ENCODE data around the gene DNAH9.
"Not testable (repeated sequence)": the region's sequence is repeated elsewhere in the genome, so short reads cannot be mapped to it uniquely, and the experiment has no call there.

The DNAH9 gene

DNA sequence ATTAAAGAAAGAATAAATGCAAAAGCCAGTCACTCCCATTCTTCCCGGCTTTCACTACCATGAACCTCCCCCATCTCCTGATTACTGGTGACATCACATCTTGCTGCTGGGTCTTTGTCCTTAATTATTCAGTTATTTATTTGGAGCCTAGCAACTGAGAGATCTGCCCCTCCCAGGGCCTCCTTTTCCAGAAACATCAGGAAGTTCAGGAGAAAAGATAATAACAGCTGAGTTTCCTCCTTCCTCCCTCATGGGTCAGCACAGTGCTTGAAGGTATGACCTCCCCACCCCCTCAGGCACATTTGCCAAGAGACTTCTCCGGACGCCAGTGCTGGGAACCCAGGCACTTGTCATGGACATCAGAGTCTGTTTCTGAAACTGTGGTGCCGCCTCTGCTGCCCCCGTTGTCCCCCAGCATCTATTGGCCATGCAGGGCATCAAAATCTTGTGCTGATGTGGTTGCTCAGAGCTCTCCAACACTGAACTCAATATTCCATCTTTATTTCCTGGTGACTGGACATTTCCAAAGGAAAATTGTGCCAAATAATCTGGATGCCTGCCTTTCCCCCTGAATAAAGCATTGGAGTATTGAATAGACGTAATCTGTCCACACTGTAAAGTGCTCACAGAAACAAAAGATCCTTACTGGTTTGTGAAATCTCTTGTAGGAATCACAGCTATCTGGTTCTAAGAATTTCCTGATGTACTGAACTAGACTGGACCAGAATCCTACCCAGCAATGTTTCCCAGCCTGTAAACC is 327.2 kb downstream of the DNAH9 start:
- no peak for DNase-seq

DNA sequence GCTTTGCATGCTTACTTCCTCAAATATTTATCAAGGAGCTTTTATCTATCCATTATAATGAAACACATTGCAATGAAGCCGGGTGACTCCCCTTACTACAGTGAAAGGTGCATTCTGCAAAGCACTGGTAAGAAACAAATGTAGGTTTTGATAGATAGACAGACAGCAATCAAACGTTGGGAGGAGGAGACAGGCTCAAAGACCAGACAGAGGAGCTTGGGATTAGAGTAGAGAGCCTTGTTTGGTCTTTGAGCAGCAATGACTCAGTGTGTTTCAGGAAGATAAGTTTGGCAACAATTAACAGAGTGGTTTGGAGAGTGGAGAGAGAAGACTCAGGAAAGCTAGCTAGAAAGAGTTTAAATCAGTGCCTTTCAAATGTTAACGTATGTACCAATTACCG is 330.2 kb downstream of the DNAH9 start:
- DNase-seq = no peak

DNA sequence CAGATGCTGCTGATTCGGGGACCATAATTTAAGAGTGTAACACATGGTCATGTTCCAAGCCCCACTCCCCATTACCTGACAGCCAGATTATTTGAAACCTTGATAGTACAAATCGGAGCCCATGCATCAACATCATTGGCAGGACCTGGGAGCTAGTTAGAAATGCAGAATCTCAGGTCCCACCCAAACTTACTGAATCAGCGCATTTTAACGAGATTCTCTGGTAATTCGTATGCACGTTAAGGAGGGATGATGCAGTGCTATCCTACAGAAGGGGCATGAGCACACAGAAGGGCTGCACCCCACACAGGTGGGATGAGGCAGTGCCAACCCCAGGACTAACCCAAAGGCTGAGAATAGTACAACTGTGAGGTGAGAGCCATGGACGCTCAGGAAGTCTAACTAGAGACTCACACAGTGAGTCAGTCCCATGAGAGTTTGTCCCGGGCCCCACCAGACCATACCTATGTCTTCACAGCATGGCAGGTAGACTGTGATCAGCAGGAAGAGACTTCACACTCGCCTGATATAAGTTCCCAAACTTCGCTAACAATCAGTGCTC is 334.1 kb downstream of the DNAH9 start:
- DNase-seq = no peak

DNA sequence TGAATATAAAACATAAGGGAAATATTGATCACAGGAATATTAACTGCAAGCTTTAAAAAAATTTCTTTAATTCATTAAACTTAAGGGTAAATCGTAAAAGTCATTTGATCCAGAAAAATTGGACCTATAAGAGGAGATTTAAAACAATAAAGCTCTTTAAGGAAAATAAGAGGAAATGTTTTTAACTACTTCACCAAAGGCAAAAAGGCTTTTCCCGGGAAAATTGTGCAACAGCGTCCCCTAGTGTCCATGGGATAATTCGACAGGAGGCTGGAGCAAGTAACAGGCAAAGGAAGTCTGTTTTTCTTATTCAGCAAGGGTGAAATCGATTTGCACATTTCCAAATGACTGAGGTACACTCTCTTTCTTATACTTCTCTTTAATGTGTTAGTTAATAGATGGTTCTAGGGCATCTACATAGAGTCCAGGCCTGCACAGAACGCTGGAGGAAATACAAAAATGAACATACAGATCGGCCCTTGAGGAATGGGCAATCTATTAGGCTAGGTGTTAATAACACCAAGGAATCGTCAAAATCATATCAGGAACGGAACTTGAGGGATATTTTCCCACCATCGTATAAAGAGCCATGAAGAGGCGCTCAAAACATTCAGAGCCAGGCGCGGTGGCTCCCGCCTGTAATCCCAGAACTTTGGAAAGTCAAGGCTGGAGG is 337.6 kb downstream of the DNAH9 start:
- no peak for DNase-seq

DNA sequence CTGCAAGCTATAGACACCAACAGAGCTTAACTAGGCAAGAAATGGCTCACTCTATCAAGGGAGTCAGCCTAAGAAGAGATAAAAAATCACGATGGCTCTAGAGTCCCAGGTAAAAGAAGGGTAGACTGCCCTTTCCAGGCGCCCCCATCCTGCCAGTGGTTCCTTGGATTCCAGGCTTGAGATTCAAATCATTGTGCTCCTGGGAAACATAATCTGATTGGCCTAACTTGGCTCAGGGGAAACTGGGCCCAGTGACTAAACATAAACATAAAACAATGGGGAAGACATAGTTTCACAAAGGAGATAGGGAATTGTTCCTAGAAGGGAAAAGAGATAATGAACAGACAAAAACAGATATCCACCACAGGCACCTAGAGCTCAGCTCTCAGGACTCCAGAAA is 342.6 kb downstream of the DNAH9 start:
- DNase-seq = no peak

DNA sequence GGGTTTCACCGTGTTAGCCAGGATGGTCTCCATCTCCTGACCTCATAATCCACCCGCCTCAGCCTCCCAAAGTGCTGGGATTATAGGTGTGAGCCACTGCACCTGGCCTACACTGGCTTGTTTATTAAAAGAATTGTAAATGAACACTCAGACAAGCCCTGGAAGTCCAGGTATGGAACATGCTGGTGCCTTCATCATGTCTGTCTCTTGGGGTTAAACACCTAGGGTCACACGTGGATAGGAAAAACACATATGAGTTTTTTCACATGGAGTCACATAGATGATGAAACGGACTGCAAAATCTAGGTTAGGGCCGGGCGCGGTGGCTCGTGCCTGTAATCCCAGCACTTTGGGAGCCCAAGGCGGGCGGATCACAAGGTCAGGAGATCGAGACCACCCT is 344.8 kb downstream of the DNAH9 start:
- not testable (repeated sequence) for DNase-seq

DNA sequence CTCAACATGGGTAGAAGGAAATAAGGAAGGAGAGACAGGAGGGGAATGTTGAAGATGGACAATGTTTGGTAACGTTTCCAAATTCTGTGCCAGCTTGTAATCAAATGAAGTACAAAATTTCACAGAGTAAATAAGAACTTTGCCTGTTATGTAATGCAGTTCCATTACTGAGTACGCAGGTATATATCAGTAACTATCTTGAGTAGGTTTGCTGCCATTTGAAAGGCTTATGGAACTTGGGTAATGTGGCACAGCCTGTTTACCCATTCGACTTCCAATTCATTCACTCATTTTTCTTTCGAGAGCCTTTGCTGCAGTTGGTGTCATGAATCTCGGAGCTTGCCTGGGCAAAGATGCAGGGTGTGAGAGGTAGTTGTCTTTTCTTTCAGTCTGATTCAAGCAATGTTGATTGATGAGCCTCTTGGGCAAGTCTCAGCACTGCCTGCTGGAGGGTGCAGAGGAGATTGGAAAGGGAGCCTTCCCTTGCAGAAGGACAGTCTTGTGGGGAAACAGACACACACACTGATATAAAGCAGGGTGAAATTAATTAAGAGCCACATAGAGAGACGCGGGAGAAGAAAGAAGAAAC is 345.6 kb downstream of the DNAH9 start:
- no peak for DNase-seq

DNA sequence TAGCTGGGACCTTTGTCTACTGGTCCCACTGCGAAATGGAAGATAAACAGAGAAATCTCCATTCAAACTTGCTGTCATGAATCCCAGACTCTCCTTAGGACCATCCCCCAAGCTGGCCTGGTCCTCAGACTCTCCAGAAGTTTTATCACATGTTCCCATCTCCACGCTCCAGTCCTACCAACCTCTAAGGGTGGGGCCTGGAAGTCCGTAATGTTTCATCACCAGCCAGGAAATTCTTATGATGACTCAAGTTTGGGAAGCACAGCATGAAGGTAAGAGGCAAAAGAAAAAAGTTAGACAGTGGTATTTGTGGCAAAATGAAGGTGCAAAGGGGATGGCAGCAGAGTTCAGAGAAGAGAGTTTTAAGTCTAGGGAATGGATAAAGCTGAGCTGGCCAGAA is 346.3 kb downstream of the DNAH9 start:
- DNase-seq = no peak

DNA sequence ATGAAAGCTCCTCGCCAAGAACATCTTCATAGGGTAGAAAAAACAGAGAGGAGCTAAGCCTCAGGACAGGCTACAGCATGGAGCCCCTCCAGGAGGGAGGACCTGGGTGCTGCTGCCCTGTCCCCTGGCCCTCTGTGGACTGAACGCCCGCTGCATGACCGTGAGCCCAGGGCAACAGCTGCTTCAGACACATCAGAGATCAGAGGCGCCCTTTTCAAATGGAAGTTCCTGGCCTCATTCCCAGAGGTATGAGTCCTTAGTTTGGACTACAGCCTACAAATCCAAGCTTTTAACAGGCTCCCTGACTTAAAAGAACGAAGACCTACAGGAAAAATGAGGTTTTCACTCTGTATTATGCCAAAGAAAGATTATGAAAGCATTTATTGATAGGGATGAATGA is 350.5 kb downstream of the DNAH9 start:
- no peak for DNase-seq

DNA sequence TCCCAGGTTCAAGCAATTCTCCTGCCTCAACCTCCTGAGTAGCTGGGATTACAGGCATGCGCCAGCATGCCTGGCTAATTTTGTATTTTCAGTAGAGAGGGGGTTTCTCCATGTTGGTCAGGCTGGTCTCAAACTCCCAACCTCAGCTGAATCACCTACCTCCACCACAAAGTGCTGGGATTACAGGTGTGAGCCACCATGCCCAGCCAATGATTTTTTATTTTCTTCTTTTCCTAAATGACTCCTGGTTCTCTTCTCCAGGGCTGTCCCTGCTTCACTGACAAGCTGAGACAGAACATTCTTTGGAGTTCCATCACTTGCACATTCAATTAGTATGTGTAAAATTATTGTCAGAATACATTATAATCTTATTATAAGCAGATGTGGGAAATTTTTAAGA is 351.3 kb downstream of the DNAH9 start:
- not testable (repeated sequence) for DNase-seq

DNA sequence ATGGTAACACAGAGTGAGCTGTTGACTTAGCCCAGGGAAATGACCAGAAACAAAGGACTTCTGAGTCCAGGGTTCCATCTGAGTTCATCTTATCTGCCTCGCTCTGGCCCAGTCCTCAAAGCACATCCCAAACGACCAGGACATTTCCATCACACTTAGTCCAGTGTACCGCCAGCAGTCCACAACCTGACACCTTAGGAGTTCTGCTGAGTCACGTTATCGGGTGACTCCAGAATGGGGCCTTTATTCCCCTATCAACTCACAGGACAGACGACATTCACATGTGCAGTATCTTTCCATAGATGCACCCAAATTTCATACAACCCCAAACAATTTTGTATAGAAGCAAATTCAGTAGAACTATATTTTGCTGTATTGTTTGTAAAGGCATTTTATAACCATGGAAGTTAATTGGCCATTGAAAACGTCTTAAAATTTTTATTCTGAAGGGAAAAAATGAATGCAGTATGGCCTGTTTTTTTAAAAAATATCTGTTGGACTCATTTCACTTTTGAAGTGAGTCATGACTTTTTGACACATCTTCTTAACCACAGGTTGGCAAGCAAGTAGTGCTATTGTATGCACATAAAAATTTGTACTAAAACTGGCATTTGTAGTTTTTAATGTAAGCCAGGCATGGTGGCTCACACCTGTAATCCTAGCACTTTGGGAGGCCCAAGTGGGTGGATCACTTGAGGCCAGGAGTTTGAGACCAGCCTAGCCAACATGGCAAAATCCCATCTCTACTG is 352.7 kb downstream of the DNAH9 start:
- DNase-seq = no peak

DNA sequence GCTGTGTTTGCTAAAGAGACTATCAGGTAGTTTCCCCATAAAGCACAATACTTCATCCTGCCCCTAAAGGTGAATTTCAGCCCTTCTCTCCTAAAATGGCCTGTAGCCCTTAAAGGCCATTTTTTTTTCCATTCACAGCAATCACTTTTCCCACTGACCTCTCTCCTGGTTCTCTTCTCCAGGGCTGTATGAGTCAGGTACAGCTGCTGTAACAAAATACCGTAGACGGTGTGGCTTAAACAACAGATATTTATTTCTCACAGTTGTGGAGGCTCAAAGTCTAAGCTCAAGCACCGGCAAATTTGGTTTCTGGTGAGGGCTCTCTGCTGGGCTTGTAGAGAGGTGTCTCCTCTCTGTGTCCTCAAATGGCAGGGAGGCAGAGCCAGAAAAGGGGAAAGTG is 354.3 kb downstream of the DNAH9 start:
- no peak for DNase-seq

DNA sequence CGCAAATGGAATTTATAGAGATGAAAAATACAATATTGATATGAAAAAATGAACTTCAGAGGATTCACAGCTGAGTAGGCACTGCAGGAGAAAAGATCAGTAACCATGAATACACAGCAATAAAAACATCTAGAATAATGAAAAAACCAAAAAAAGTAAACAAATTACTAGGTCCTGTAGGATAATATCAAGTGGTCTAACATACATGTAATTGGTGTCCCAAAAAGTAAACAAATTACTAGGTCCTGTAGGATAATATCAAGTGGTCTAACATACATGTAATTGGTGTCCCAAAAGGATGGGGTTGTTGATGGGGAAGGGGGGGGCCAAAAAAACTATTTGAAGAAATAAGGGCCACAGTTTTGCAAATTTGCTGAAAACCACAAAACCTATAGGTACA is 355.7 kb downstream of the DNAH9 start:
- DNase-seq = no peak

DNA sequence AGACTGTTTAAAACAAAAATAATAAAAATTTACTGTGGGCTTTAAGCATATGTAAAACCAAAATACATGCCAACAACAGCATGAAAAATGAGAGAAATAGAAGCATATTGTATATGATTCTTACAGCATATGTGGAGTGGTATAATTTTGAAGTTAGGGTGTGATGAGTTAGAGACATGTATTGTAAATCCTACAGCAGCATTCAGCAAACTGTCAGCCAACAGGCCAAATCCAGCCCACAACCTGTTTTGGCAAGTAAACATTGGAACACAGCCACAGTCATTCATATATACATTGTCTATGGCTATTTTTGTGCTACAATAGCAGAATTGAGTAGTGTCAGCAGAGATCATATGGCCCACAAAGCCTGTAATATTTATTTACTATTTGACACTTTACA is 356.7 kb downstream of the DNAH9 start:
- no peak for DNase-seq

DNA sequence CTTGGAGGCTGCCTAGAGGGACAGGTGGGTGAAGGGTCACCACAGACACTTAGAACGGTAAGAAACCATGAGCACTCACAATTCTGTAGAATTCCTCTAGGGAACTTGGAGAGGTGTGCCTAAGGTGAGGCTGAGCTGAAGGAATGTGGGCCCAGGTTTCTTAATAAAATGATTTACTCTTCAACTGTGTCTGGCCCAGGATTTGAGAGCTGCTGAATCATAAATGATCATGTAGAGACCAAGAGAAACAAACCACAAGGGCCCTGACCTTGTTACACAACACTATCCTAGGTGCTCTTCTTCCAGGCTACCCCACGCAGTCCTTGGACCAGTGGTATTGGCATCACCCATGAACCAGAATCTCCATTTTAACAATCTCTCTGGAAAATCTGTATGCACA is 371.3 kb downstream of the DNAH9 start:
- DNase-seq = no peak

DNA sequence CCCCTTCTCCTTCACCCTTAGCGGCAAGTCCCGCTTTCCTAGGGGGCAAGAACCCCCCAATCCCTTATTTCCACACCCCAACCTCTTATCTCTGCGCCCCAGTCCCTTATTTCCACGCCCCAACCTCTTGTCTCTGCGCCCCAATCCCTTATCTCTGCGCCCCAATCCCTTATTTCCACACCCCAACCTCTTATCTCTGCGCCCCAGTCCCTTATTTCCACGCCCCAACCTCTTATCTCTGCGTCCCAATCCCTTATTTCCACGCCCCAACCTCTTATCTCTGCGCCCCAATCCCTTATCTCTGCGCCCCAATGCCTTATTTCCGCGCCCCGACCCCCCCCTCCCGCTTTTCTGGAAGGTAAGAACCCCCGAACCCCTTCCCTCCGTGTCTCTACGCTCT is 374.5 kb downstream of the DNAH9 start:
- DNase-seq = not testable (repeated sequence)

DNA sequence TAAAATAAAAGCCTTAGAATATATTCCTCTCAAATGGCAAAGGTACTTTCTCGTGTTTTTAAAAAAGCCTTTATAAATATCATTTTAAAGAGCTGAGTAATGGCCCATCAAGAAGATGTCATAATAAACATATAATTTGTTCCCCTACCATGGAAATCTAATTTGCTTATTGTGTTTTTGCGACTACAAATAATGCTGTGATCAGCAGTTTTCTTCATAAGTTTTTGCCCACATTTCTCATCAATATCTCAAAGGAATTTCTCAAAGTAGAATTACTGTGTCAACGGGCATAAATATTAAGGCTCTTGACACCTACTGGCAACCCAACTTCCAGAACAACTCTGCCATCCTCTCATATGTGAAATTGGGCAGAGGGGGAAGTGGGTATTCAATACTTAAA is 381.5 kb downstream of the DNAH9 start:
- no peak for DNase-seq

DNA sequence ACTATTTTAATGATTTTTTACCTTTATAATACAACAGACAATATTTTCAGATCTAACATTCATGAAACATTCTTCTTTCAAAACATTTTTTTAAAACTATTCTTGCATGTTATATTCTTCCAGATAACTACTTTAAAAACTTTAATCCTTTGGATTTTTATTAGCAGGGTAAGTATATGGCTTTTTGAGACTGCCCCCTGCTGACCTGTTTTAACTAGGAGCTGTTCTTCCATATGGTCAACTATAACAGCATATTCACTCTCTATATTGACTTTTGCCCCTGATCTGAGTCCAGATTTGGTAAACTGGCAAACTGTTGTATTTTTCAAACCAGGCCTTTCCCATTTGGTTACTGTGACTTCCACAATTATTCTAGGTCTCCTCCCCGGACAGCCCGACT is 382.5 kb downstream of the DNAH9 start:
- no peak for DNase-seq

DNA sequence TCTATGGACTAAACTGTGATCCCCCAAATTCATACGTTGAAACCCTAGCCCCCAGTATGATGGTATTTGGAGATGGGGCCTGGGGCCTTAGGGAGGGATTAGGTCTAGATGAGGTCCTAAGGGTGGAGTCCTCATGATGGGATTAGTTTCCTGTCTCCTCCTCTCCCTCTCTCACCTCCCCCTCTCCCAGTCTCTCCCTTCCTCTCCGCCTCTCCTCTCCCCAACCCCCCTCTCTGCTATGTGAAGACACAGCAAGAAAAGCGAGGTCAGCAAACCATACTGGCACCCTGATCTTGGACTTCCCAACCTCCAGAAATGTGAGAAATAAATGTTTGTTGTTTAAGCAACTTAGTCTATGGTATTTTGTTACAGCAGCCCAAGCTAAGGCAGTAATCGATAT is 383.6 kb downstream of the DNAH9 start:
- no peak for DNase-seq

DNA sequence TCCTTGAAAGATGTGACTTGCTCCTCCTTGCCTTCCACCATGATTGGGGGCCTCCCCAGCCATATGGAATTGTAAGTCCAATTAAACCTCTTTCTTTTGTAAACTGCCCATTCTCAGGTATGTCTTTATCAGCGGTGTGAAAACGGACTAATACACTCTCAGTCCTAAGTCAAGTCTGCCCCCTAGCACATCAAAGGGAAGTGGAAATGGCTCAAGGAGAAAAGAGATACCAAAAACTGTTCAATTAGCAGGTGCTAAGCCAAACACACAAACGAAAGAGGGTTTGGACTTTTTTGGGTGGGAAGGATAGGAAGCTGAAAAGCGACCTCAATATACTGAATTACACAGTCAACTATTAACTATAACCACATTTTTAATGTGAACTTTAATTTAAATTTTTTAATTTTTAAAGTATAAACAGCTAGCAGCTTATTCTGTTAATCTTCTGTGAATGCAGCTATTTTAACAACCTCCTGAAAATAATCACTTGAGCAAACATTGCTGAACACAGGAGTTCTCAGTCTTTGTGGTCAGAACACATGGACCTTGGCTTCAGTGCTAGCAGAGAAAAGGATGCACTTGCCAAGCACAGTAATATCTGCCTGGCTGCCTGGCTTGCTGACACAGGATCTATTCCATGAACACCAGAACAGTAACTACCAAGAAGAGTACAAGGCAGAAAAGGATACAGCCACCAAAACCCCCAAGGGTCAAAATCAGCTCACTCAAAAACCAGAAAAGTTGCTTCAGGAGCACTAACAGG is 388.1 kb downstream of the DNAH9 start:
- no peak for DNase-seq

DNA sequence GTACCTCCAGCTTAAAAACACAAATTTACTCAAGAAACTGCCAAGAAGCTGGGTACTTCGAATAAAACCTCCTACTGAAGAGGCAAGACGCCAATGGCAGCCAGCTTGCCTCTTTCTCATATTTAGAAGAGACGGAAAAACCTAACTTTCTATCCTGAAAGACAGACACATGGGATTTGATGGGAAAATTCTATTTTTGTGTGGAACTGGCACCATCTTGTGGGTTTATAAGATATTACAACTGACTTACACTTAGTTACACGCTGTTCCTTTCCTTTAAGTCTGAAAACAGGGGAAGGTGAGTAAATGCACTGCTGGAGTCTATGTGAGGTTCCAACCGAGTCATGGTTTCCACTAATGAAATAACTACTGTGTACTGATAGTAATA is 388.7 kb downstream of the DNAH9 start:
- DNase-seq = no peak

DNA sequence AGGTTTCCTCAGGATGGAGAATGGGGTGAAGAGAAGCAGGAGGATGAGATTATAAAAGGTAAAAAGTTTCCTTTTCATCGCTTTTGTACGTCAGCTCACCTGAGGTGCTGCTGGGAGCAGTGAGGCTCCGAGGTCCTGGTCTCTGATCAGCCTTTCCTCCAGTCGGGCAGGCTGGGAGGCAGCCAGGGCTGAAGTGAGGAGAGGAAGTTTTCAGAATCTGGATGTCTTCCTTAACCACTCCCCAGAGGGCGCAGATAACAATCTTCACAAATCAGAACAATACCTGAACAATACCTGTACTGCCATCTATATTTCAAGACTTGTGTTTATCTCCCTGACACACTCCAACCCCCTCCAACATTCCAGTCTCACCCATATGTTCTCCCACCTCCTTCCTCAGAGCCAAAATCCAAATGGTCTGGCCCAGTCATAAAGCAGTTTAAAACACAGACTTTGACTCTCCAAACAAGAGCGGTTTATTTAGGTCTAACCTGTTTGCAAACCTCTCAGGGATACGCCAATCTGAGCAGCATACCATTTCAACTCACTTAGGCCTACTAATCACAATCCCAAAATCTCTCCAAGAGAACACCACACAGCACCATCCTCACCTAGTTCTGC is 392.2 kb downstream of the DNAH9 start:
- no peak for DNase-seq

All from activated naive CD4-positive, alpha-beta T cell (primary cell).